Testis (tissue), 3 donors: Measurements from ENCODE around the gene ZNF133. TPM values are rescaled to one million over a fixed set of nuclear protein-coding genes. Genes with fewer than 3 reads are reported as not detected.

Source experiments
- DNase-seq: peaks from one replicate; pipeline ENCODE4 v3.0.0-alpha.2; 2019
- H3K27ac ChIP-seq, 2 donors: fragments of 200-600 bp; sonication (generic); one replicate each; pipeline ENCODE4 v1.5.1; 2019
- H3K27me3 ChIP-seq: fragments of 200-600 bp; sonication (generic); one replicate; pipeline ENCODE4 v1.5.1; 2019
- H3K36me3 ChIP-seq: fragments of 200-600 bp; sonication (generic); one replicate; pipeline ENCODE4 v1.5.1; 2017; ENCODE audit warnings: low read depth; ENCODE audit errors: missing control alignments
- H3K4me1 ChIP-seq: fragments of 200-600 bp; sonication (generic); one replicate; pipeline ENCODE4 v1.5.1; 2019
- H3K4me3 ChIP-seq, 2 donors: fragments of 200-600 bp; sonication (generic); one replicate each; pipeline ENCODE4 v1.5.1; 2017 to 2019
- H3K9me3 ChIP-seq: fragments of 200-600 bp; sonication (generic); one replicate; pipeline ENCODE4 v1.5.1; 2017
- POLR2A ChIP-seq: fragments of 450-650 bp; IDR thresholded peaks from one replicate; pipeline ENCODE4 v1.6.1; 2017; ENCODE audit warnings: antibody characterized with exemption, mild to moderate bottlenecking, moderate library complexity
- whole genome bisulfite sequencing, 2 donors: methylation state at CpG; one replicate each; pipeline ENCODE4 v1.1.5; 2018; 5-methylcytosine and 5-hydroxymethylcytosine counted together
- intact Hi-C: fragments of 100-400 bp; cut with DNase I; formaldehyde crosslinking; loops from one replicate; pipeline ENCODE4 v1.15.1; 2023; ENCODE audit warnings: low total_unique reads
- polyA plus RNA-seq: library from polyadenylated mRNA; stranded (reverse); fragments of 350-450 nt; fragmentation: Illumina TruSeq; extraction: RNeasy Lipid Tissue Mini Kit (QIAGEN cat#74804); gene quantifications from one replicate; pipeline ENCODE4 v1.2.3, GENCODE V29; 2014; ENCODE audit warnings: low read depth, low replicate concordance; ENCODE audit not compliant: insufficient read depth
- total RNA-seq, 2 donors: library from RNA; depleted of rRNA; stranded (reverse); fragments of >200 nt; gene quantifications; one replicate each; pipeline ENCODE4 v1.2.3, GENCODE V29; 2016
- TF ChIP-seq, protein P1 (sequence below), 3 experiments: fragments of 450-650 bp in 2 of 3; fragments of 200-600 bp in 1 of 3; sonication (generic) in 1 of 3; IDR thresholded peaks; one replicate each; pipeline ENCODE4 v1.5.1; 2016 to 2019; ENCODE audit warnings: antibody characterized with exemption in 3 of 3, mild to moderate bottlenecking in 2 of 3, moderate library complexity in 1 of 3

Gene ZNF133
- total and polyA plus RNA-seq, 3 donors from 2014 or later = 13.2 to 17.1 (median 17.0) TPM

DNA sequence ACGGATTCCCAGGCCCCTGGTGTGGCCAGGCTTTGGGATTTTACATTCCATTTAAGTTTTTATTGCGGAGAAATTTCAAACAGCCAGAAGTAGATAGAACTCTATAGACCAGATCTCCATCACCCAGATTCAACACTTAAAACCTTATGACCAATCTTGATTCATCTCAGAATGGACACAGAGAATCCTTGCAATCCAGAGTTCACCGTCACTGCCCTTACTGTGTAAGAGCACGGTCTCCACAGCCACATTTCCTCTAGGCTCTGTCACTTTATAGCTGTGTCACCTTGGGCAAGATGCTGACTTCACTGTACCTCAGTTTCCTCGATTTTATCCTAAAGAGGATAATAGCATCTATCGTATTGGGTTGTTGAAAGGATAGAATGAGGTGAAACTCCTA, 979 bp downstream of the ZNF133 start:
- no peak for DNase-seq
- peak overlapping the region in 1 of 2 donors; percentile 89 for H3K4me3 ChIP-seq
- no peaks in the 10 kb centered on the region for H3K36me3 ChIP-seq
- intact Hi-C loops = no loop called here
- no peak overlapping the region for H3K27ac ChIP-seq
- WGBS, 2 donors = 46 to 63% methylated on average over 6 of the region's 6 CpGs
- no peak for TF ChIP-seq POLR2A
- TF ChIP-seq, protein P1, sequence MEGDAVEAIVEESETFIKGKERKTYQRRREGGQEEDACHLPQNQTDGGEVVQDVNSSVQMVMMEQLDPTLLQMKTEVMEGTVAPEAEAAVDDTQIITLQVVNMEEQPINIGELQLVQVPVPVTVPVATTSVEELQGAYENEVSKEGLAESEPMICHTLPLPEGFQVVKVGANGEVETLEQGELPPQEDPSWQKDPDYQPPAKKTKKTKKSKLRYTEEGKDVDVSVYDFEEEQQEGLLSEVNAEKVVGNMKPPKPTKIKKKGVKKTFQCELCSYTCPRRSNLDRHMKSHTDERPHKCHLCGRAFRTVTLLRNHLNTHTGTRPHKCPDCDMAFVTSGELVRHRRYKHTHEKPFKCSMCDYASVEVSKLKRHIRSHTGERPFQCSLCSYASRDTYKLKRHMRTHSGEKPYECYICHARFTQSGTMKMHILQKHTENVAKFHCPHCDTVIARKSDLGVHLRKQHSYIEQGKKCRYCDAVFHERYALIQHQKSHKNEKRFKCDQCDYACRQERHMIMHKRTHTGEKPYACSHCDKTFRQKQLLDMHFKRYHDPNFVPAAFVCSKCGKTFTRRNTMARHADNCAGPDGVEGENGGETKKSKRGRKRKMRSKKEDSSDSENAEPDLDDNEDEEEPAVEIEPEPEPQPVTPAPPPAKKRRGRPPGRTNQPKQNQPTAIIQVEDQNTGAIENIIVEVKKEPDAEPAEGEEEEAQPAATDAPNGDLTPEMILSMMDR (IDR thresholded peaks at IDR 0.05) = no peak
- no peaks in the 10 kb centered on the region for H3K27me3 ChIP-seq
- H3K4me1 ChIP-seq = peaks cover 8% of the 10 kb centered on the region
- H3K9me3 ChIP-seq = no peaks in the 10 kb centered on the region

DNA sequence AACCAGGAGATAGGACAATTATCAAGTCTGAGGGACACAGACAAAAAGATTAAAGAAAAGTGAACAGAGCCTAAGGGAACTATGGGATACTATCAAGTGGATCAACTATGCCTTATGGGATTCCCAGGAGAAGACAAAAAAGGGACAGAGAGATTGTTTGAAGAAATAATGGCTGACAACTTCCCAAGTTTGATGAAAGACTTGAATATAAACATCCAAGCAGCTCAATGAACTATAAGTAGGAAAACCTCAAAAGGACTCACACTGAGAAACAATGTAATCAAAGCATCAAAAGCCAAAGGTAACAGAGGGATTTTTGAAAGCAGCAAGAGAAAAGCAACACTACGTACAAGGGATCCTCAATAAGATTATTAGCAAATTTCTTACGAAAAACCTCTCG, 11.0 kb downstream of the ZNF133 start:
- Histone ChIP-seq H3K27me3 (no peaks in the 10 kb centered on the region), H3K36me3 (no peaks in the 10 kb centered on the region), H3K4me3 (no peak overlapping the region), H3K27ac (no peak overlapping the region), H3K4me1 (no peaks in the 10 kb centered on the region), H3K9me3 (no peaks in the 10 kb centered on the region)
- WGBS, 2 donors = 95 to 97% methylated on average over 3 of the region's 3 CpGs
- TF ChIP-seq, protein P1 (IDR thresholded peaks at IDR 0.05) = no peak
- TF ChIP-seq POLR2A = no peak
- intact Hi-C loops = no loop called here
- DNase-seq = no peak

DNA sequence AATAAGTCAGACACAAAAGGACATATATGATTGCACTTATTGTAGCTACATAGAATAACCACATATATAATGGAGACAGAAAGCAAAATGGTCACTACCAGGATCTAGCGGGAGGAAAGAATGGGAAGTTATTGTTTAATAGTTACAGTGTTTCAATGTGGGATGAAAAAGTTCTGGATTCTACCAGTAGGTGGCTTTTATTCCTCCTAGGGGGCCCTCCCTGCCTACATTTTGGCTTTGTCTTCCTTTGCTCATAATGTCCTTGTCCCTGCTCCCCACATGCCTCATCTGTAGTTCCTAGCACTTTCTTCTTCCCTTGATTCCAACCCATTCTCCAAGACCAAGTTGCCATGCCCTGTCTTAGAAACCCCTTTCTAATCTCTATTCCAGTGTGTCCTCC, 16.3 kb downstream of the ZNF133 start:
- no peak for DNase-seq
- Histone ChIP-seq H3K36me3 (no peaks in the 10 kb centered on the region), H3K27me3 (no peaks in the 10 kb centered on the region), H3K4me3 (no peak overlapping the region), H3K27ac (no peak overlapping the region), H3K4me1 (no peaks in the 10 kb centered on the region), H3K9me3 (no peaks in the 10 kb centered on the region)
- WGBS, 2 donors = 62 to 70% methylated on average over 1 of the region's 1 CpG
- no peak for TF ChIP-seq POLR2A
- TF ChIP-seq, protein P1 (IDR thresholded peaks at IDR 0.05) = peak in 1 of 3 experiments; percentile 11
- intact Hi-C loops = no loop called here

DNA sequence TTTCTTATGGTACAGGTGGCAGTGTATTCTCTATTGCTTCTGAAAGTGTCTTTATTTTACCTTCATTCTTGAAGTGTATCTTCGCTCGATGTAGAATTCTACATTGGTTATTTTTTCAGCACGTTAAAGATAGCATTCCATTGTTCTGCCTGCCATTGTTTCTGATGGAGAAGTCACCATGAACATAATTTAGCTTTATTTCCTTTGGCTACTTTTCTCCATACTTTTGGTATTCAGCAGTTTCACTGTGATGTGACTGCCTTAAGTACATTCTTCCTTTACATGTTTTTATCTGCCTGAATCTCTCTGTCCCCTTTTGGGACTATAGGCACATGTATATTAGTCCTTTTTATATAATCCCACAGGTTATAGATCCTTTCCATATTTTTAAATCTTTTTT, 19.0 kb downstream of the ZNF133 start:
- TF ChIP-seq, protein P1 (IDR thresholded peaks at IDR 0.05) = no peak
- TF ChIP-seq POLR2A = no peak
- no peak overlapping the region for H3K27ac ChIP-seq
- no peak for DNase-seq
- 70 to 91% methylated on average over 3 of the region's 3 CpGs for WGBS, 2 donors
- H3K4me1 ChIP-seq = no peaks in the 10 kb centered on the region
- H3K36me3 ChIP-seq = no peaks in the 10 kb centered on the region
- H3K4me3 ChIP-seq = no peak overlapping the region
- no peaks in the 10 kb centered on the region for H3K9me3 ChIP-seq
- H3K27me3 ChIP-seq = no peaks in the 10 kb centered on the region
- intact Hi-C loops = no loop called here

DNA sequence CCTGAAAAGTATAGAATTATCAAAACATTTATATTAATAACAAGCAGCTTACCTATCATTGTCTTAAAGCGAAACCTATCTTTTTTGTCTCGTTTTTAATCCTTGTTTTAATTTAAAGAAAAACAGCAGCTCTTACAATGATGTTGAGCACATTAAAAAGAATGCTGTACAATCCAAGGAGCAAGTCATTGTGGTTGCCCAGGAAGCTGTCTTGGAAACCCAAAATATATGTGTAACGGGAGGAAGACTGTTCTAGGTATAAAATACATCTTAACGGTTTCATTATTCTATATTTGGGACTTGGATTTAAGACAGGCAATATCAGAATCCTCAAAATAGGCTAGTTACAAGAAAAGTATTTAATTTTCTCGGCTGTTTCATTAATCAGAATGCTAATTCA, 21.7 kb downstream of the ZNF133 start:
- TF ChIP-seq POLR2A = no peak
- TF ChIP-seq, protein P1 (IDR thresholded peaks at IDR 0.05) = no peak
- 78 to 80% methylated on average over 5 of the region's 5 CpGs for WGBS, 2 donors
- H3K9me3 ChIP-seq = no peaks in the 10 kb centered on the region
- H3K27me3 ChIP-seq = no peaks in the 10 kb centered on the region
- no peak for DNase-seq
- H3K27ac ChIP-seq = no peak overlapping the region
- intact Hi-C loops = no loop called here
- no peaks in the 10 kb centered on the region for H3K36me3 ChIP-seq
- H3K4me3 ChIP-seq = no peak overlapping the region
- no peaks in the 10 kb centered on the region for H3K4me1 ChIP-seq
